Pancreas (tissue), 10 donors: ENCODE data around the gene POLR2H. TPM values are rescaled to one million over a fixed set of nuclear protein-coding genes. Genes with fewer than 3 reads are reported as not detected.

Experiments used
- ATAC-seq, 4 donors: fragments of 200-7000 bp; cut with Tn5 transposase; one replicate each; pipeline versions ENCODE4 v1.8.0 to v1.9.1; 2020; ENCODE audit warnings: mild to moderate bottlenecking in 4 of 4, moderate library complexity in 4 of 4
- DNase-seq, 6 donors: peaks; one replicate each; pipeline ENCODE4 v3.0.0-alpha.2; 2020
- FAIRE-seq: peaks from 2 replicates; lab custom pipeline; 2012; peaks lifted over from hg19 to GRCh38; lab: Jason Lieb, UNC
- H3K27ac ChIP-seq, 4 donors: fragments of 200-600 bp; sonication (generic); 1 replicate in 3 of 4; 2 replicates in 1 of 4; pipeline versions ENCODE4 v1.5.0 to v1.8.0; 2020
- H3K27me3 ChIP-seq, 4 donors: fragments of 200-600 bp; one replicate each; pipeline ENCODE4 v1.8.0; 2021
- H3K36me3 ChIP-seq, 3 donors: fragments of 200-600 bp; sonication (generic) in 1 of 3; one replicate each; pipeline versions ENCODE4 v1.5.0 to v1.8.0; 2020 to 2021
- H3K4me1 ChIP-seq, 3 donors: fragments of 200-600 bp; one replicate each; pipeline ENCODE4 v1.8.0; 2021
- H3K4me3 ChIP-seq, 4 donors: fragments of 200-600 bp; sonication (generic) in 2 of 4; one replicate each; pipeline versions ENCODE4 v1.5.0 to v1.8.0; 2020 to 2021
- H3K9me3 ChIP-seq, 4 donors: fragments of 200-600 bp; one replicate each; pipeline ENCODE4 v1.8.0; 2021
- WGBS, 2 donors: extraction: QIAGEN DNeasy Blood & Tissue Kit; methylation state at CpG; one replicate each; pipeline ENCODE4 v1.1.7; 2013; 5-methylcytosine and 5-hydroxymethylcytosine counted together
- intact Hi-C, 3 donors: fragments of 100-400 bp; cut with DNase I; formaldehyde crosslinking; loops; one replicate each; pipeline versions ENCODE4 v1.11.1 to v1.14.2; 2022
- polyA plus RNA-seq, 2 donors: library from polyadenylated mRNA; stranded (reverse); fragments of 200-250 nt; gene quantifications; one replicate each; pipeline ENCODE4 v1.2.3, GENCODE V29; 2013
- total RNA-seq, 6 donors: library from RNA; stranded (reverse); fragmentation: NEBNext Ultra II Directional in 4 of 6; extraction: Animal tissue kit (Norgen Biotek cat#: 25700) in 4 of 6; gene quantifications; one replicate each; pipeline versions ENCODE4 v1.2.1 to v1.2.4, GENCODE V29; 2021 to 2023
- TF ChIP-seq, protein P1 (sequence below), 4 donors: fragments of 200-600 bp; sonication (generic) in 3 of 4; IDR thresholded peaks; one replicate each; pipeline versions ENCODE4 v1.5.0 to v1.8.0; 2021; ENCODE audit warnings: antibody characterized with exemption in 4 of 4
- donor health status: healthy with polysubstance abuse.
- donor health status: DM: no; HTN: no; CAD: no; lungs with moderate emphysema.
- donor health status: DM: no; HTN: no; CAD: no.
- donor health status: control.
- donor health status: control.
- donor health status: Bipolar disorder and iron deficiency.
- donor health status: DM: yes; HTN: yes; CAD: no.
- donor health status: DM: no; HTN: no; CAD: no.
- donor health status: DM: no; HTN: no; CAD: no.
- donor health status: DM: yes; HTN: yes; CAD: no.

Gene POLR2H
- total and polyA plus RNA-seq, 8 donors = 19.7 to 116 (median 28.8) TPM

- H3K4me3 ChIP-seq = no peak overlapping the region
- 88% methylated on average over 11 of the region's 11 CpGs for WGBS, 2 donors
- no peaks in the 10 kb centered on the region for H3K36me3 ChIP-seq
- FAIRE-seq (no peak), DNase-seq (peak in 1 of 6 donors; percentile 68), ATAC-seq (no peak)
- TF ChIP-seq, protein P1, sequence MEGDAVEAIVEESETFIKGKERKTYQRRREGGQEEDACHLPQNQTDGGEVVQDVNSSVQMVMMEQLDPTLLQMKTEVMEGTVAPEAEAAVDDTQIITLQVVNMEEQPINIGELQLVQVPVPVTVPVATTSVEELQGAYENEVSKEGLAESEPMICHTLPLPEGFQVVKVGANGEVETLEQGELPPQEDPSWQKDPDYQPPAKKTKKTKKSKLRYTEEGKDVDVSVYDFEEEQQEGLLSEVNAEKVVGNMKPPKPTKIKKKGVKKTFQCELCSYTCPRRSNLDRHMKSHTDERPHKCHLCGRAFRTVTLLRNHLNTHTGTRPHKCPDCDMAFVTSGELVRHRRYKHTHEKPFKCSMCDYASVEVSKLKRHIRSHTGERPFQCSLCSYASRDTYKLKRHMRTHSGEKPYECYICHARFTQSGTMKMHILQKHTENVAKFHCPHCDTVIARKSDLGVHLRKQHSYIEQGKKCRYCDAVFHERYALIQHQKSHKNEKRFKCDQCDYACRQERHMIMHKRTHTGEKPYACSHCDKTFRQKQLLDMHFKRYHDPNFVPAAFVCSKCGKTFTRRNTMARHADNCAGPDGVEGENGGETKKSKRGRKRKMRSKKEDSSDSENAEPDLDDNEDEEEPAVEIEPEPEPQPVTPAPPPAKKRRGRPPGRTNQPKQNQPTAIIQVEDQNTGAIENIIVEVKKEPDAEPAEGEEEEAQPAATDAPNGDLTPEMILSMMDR (IDR thresholded peaks at IDR 0.05) = no peak
- no peaks in the 10 kb centered on the region for H3K27me3 ChIP-seq
- H3K4me1 ChIP-seq = peaks cover 0 to 16% (median 5%) of the 10 kb centered on the region in 3 donors
- intact Hi-C loops = no loop called here
- no peaks in the 10 kb centered on the region for H3K9me3 ChIP-seq
- H3K27ac ChIP-seq = no peak overlapping the region
These were observed 8.0 kb upstream of the POLR2H start for GRCh38 chr3:184353546-184353941.

DNA sequence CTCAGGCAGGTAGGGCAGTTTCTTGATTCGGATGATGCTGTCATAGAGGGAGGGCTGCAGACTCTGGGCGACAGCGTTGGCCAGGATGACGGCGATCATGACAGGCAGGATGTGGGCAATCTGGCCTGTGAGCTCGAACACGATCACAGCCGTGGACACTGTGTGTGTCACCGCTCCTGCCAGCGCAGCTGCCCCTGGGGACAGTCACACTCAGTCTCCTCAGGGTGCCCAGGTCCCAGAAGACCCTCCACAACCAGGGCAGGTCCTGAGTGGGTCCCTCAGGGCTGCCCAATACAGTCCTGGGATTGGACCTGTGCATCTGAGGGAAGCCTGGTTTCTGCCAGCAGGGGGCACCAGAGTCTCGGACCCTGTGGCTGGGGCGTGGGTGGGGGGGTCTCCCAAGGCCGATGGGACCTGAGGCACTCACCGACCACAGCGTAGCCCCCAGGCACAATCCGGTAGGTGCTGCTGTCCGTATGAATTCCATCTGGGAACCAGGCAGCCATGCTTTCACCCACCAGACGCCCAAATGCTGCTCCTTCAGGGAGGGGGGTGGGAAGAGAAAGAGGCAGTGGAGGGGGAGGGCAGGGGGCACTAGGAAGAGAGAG is 7.3 kb upstream of the POLR2H start:
- H3K36me3 ChIP-seq = no peaks in the 10 kb centered on the region
- FAIRE-seq = no peak
- no peaks in the 10 kb centered on the region for H3K27me3 ChIP-seq
- DNase-seq = peak in 3 of 6 donors; percentile 56 to 81 (median 80)
- WGBS, 2 donors = 41 to 49% methylated on average over 18 of the region's 18 CpGs
- no peak overlapping the region for H3K4me3 ChIP-seq
- no peak overlapping the region for H3K27ac ChIP-seq
- peak; percentile 15 to 60 (median 49) for ATAC-seq
- H3K9me3 ChIP-seq = no peaks in the 10 kb centered on the region
- TF ChIP-seq, protein P1 (IDR thresholded peaks at IDR 0.05) = peak; percentile 51 to 57 (median 56)
- peaks cover 0 to 16% (median 5%) of the 10 kb centered on the region in 3 donors for H3K4me1 ChIP-seq
- intact Hi-C loops = no loop called here

GRCh38 chr3:184354754-184355153 is 6.8 kb upstream of the POLR2H start:
- FAIRE-seq (no peak), ATAC-seq (no peak), DNase-seq (peak in 1 of 6 donors; percentile 50)
- no peaks in the 10 kb centered on the region for H3K36me3 ChIP-seq
- no peaks in the 10 kb centered on the region for H3K27me3 ChIP-seq
- H3K4me3 ChIP-seq = no peak overlapping the region
- no peak overlapping the region for H3K27ac ChIP-seq
- WGBS, 2 donors = 76 to 78% methylated on average over 8 of the region's 8 CpGs
- TF ChIP-seq, protein P1 (IDR thresholded peaks at IDR 0.05) = no peak
- intact Hi-C loops = no loop called here
- H3K4me1 ChIP-seq = peaks cover 0 to 16% (median 5%) of the 10 kb centered on the region in 3 donors
- no peaks in the 10 kb centered on the region for H3K9me3 ChIP-seq

- intact Hi-C loops = no loop called here
- H3K9me3 ChIP-seq = no peaks in the 10 kb centered on the region
- TF ChIP-seq, protein P1 (IDR thresholded peaks at IDR 0.05) = no peak
- DNase-seq (peak in 1 of 6 donors; percentile 40), FAIRE-seq (no peak), ATAC-seq (no peak)
- no peaks in the 10 kb centered on the region for H3K27me3 ChIP-seq
- H3K4me1 ChIP-seq = peaks cover 0 to 13% (median 5%) of the 10 kb centered on the region in 3 donors
- no peaks in the 10 kb centered on the region for H3K36me3 ChIP-seq
- no peak overlapping the region for H3K4me3 ChIP-seq
- H3K27ac ChIP-seq = no peak overlapping the region
- WGBS, 2 donors = 77 to 82% methylated on average over 18 of the region's 18 CpGs
These were observed 6.1 kb upstream of the POLR2H start for GRCh38 chr3:184355261-184356040.
